GM12878 (cell line): ENCODE data around the gene MAPK13. TPM values are rescaled to one million over a fixed set of nuclear protein-coding genes. Genes with fewer than 3 reads are reported as not detected.

Experiments used
- ATAC-seq: fragments of 200-7000 bp; cut with Tn5 transposase; 3 replicates; pipeline ENCODE4 v1.9.1; 2020; ENCODE audit warnings: mild to moderate bottlenecking, moderate library complexity
- BruUV-seq: library from RNA; stranded (reverse); fragments of 400-500 nt; replicated peaks from 2 replicates; lab custom pipeline; 2021; lab: Mats Ljungman, UMichigan
- CTCF ChIA-PET: fragments of 300-600 bp; sonication (Branson Sonifier 250); formaldehyde crosslinking; extraction: SDS; loops from one replicate; lab custom pipeline; 2021; ENCODE audit warnings: inconsistent platforms; lab: Yijun Ruan, JAX
- POLR2A ChIA-PET: fragments of 350-600 bp; formaldehyde crosslinking; extraction: SDS; loops from one replicate; lab custom pipeline; 2021; ENCODE audit warnings: inconsistent platforms; lab: Charles Lee
- RAD21 ChIA-PET: fragments of 300-600 bp; sonication (Branson Sonifier 250); formaldehyde crosslinking; loops from one replicate; lab custom pipeline; 2023; ENCODE audit warnings: antibody characterized with exemption; ENCODE audit not compliant: unreplicated experiment; lab: Charles Lee
- SMC1A ChIA-PET: fragments of 300-600 bp; sonication (Branson Sonifier 250); formaldehyde crosslinking; loops from one replicate; lab custom pipeline; 2023; ENCODE audit not compliant: unreplicated experiment, uncharacterized antibody; lab: Charles Lee
- DNase-seq: peaks from one replicate; pipeline ENCODE4 v3.0.0-alpha.2; 2011; ENCODE audit warnings: low read depth, low spot score
- FAIRE-seq: peaks from 3 replicates; lab custom pipeline; 2011; peaks lifted over from hg19 to GRCh38; lab: Jason Lieb, UNC
- H2AFZ ChIP-seq: 2 replicates; pipeline ENCODE4 v1.6.0; 2011; ENCODE audit warnings: low read depth, low read length, control low read depth; ENCODE audit not compliant: control insufficient read depth
- H3K27ac ChIP-seq: 2 replicates; pipeline ENCODE4 v1.5.1; 2011; ENCODE audit warnings: control low read depth; ENCODE audit not compliant: control insufficient read depth, insufficient read depth
- H3K27me3 ChIP-seq, 2 experiments: replicated peaks in 1 of 2; 2 replicates each; pipeline versions ENCODE4 v1.6.0 to v1.6.1; 2011; ENCODE audit warnings: low read length in 1 of 2; ENCODE audit not compliant: control insufficient read depth in 2 of 2, insufficient read depth in 2 of 2
- H3K36me3 ChIP-seq, 2 experiments: 2 replicates each; pipeline ENCODE4 v1.5.1; 2011; ENCODE audit warnings: low read length in 1 of 2; ENCODE audit not compliant: control insufficient read depth in 2 of 2, insufficient read depth in 2 of 2
- H3K4me1 ChIP-seq: 2 replicates; pipeline ENCODE4 v1.6.1; 2011; ENCODE audit warnings: mild to moderate bottlenecking, low read length, moderate library complexity, mixed read lengths; ENCODE audit not compliant: control insufficient read depth, insufficient read depth
- H3K4me2 ChIP-seq: 2 replicates; pipeline ENCODE4 v1.6.0; 2011; ENCODE audit warnings: control low read depth; ENCODE audit not compliant: control insufficient read depth, insufficient read depth
- H3K4me3 ChIP-seq: fragments of 200-600 bp; sonication (generic); 2 replicates; pipeline ENCODE4 v1.5.1; 2016
- H3K79me2 ChIP-seq: 2 replicates; pipeline ENCODE4 v1.6.0; 2011; ENCODE audit warnings: low read length; ENCODE audit not compliant: control insufficient read depth, insufficient read depth
- H3K9ac ChIP-seq: 2 replicates; pipeline ENCODE4 v1.8.0; 2011; ENCODE audit warnings: low read length, control low read depth, mixed read lengths; ENCODE audit not compliant: control insufficient read depth, insufficient read depth
- H3K9me3 ChIP-seq: replicated peaks from 3 replicates; pipeline ENCODE4 v1.5.1; 2011; ENCODE audit warnings: mild to moderate bottlenecking, low read length; ENCODE audit not compliant: control insufficient read depth, insufficient read depth
- H4K20me1 ChIP-seq: 2 replicates; pipeline ENCODE4 v1.6.0; 2011; ENCODE audit not compliant: control insufficient read depth, insufficient read depth
- ETV6 ChIP-seq, 2 experiments: fragments of 450-650 bp in 1 of 2; IDR thresholded peaks in 1 of 2; conservative IDR thresholded peaks in 1 of 2; 2 replicates each; pipeline ENCODE4 v1.6.1; 2014; ENCODE audit warnings: antibody characterized with exemption in 1 of 2, borderline replicate concordance in 1 of 2, low read depth in 1 of 2, mild to moderate bottlenecking in 1 of 2, moderate library complexity in 1 of 2
- FOS ChIP-seq: IDR thresholded peaks from 3 replicates; pipeline ENCODE4 v1.6.1; 2011; ENCODE audit warnings: borderline replicate concordance; ENCODE audit not compliant: insufficient read length; ENCODE audit errors: extremely low read depth
- HDGF ChIP-seq: fragments of 450-650 bp; IDR thresholded peaks from 2 replicates; pipeline ENCODE4 v1.6.1; 2016; ENCODE audit warnings: antibody characterized with exemption
- KAT2A ChIP-seq: conservative IDR thresholded peaks from 2 replicates; pipeline ENCODE4 v1.6.1; 2011; ENCODE audit warnings: low read depth, low read length; ENCODE audit not compliant: control insufficient read depth
- NR2C2 ChIP-seq: IDR thresholded peaks from 2 replicates; pipeline ENCODE4 v1.6.1; 2011; ENCODE audit warnings: borderline replicate concordance, low read depth; ENCODE audit not compliant: control insufficient read depth, insufficient read length
- RELA ChIP-seq: fragments of 450-650 bp; IDR thresholded peaks from 2 replicates; pipeline ENCODE4 v1.8.0; 2014; ENCODE audit warnings: borderline replicate concordance; ENCODE audit not compliant: partially characterized antibody
- TCF7 ChIP-seq: IDR thresholded peaks from 2 replicates; pipeline ENCODE4 v1.6.1; 2014; ENCODE audit warnings: antibody characterized with exemption, borderline replicate concordance
- ZBTB40 ChIP-seq: fragments of 450-650 bp; IDR thresholded peaks from 2 replicates; pipeline ENCODE4 v1.6.1; 2016; ENCODE audit warnings: mild to moderate bottlenecking, moderate library complexity, borderline replicate concordance
- WGBS: methylation state at CpG from one replicate; pipeline ENCODE4 v1.1.6; 2016; ENCODE audit warnings: low lambda C conversion rate; ENCODE audit not compliant: insufficient replicate concordance, insufficient coverage; ENCODE audit errors: missing lambda C conversion rate; 5-methylcytosine and 5-hydroxymethylcytosine counted together
- in situ Hi-C: fragments of 300-500 bp; cut with MboI; formaldehyde crosslinking; loops from 9 replicates; pipeline ENCODE4 v1.14.3; 2018; ENCODE audit warnings: mixed read lengths
- intact Hi-C: fragments of 100-400 bp; cut with micrococcal nuclease; formaldehyde crosslinking; loops from one replicate; pipeline ENCODE4 v1.14.2; 2022; ENCODE audit not compliant: unreplicated experiment
- polyA plus RNA-seq, 11 experiments: library from polyadenylated mRNA; depleted of rRNA in 4 of 11; unstranded in 6 of 11; stranded (reverse) in 5 of 11; fragments of >200 nt; fragmentation: Nextera tagmentation in 4 of 11; fragmentation: Illumina TruSeq in 1 of 11; extraction: Ambion mirVana in 4 of 11; extraction: Trizol in 1 of 11; gene quantifications; 1 replicate in 1 of 11; 2 replicates in 10 of 11; pipeline versions ENCODE4 v1.2.1 to v1.2.3, GENCODE V29; 2011 to 2016; ENCODE audit warnings: inconsistent platforms in 2 of 11, missing spikeins in 2 of 11, low read depth in 1 of 11
- total RNA-seq, 4 experiments: library from RNA; depleted of rRNA in 3 of 4; stranded (reverse); fragments of >200 nt in 3 of 4; fragmentation: Illumina TruSeq in 1 of 4; extraction: Trizol in 1 of 4; gene quantifications; 2 replicates each; pipeline versions ENCODE4 v1.2.1 to v1.2.3, GENCODE V29; 2013 to 2021
- TF ChIP-seq, protein P1 (sequence below): fragments of 450-650 bp; IDR thresholded peaks from 2 replicates; pipeline ENCODE4 v1.6.1; 2017; ENCODE audit warnings: antibody characterized with exemption, mild to moderate bottlenecking, moderate library complexity

The MAPK13 gene
- total and polyA plus RNA-seq, 10 of the 15 experiments (the other 5 are each of a cell fraction or from before 2014, with no cell fraction given), result 1.8 to 48.0 (median 37.5) TPM

DNA sequence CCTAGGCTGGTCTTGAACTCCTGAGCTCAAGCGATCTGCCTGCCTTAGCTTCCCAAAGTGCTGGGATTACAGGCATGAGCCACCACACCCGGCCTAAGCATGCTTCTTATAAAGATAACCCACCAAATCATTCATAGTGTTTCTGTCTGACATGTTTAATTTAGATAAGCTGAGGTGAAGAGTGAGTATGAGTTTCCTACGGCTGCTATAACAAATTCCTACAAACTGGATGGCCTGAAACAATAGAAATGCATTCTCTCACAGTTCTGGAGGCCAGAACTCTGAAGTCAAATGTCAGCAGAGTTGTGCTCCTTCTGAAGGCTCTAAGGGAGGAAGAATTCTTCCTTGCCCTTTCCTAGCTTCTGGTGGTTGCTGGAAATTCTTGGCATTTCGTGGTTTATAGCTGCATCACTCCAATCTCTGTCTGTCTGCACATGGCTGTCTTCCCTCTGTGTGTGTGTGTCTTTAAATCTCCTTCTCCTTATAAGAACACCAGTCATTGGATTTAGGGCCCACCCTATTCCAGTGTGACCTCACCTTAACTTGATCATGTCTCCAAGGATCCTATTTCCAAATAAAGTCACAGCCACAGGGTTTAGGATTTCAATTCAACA lies 29.9 kb downstream of the MAPK13 start (continued):
- TF ChIP-seq, protein P1, sequence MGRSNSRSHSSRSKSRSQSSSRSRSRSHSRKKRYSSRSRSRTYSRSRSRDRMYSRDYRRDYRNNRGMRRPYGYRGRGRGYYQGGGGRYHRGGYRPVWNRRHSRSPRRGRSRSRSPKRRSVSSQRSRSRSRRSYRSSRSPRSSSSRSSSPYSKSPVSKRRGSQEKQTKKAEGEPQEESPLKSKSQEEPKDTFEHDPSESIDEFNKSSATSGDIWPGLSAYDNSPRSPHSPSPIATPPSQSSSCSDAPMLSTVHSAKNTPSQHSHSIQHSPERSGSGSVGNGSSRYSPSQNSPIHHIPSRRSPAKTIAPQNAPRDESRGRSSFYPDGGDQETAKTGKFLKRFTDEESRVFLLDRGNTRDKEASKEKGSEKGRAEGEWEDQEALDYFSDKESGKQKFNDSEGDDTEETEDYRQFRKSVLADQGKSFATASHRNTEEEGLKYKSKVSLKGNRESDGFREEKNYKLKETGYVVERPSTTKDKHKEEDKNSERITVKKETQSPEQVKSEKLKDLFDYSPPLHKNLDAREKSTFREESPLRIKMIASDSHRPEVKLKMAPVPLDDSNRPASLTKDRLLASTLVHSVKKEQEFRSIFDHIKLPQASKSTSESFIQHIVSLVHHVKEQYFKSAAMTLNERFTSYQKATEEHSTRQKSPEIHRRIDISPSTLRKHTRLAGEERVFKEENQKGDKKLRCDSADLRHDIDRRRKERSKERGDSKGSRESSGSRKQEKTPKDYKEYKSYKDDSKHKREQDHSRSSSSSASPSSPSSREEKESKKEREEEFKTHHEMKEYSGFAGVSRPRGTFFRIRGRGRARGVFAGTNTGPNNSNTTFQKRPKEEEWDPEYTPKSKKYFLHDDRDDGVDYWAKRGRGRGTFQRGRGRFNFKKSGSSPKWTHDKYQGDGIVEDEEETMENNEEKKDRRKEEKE, result no peak
- TF ChIP-seq HDGF, result no peak
- no peak for TF ChIP-seq FOS
- TF ChIP-seq ETV6 (conservative IDR thresholded peaks at IDR 0.05 in 1 of 2, IDR thresholded peaks at IDR 0.05 in 1 of 2; ENCODE audit: borderline replicate concordance in 1 of 2, low read depth in 1 of 2), result no peak
- TF ChIP-seq RELA, result no peak
- no peak for TF ChIP-seq TCF7

DNA sequence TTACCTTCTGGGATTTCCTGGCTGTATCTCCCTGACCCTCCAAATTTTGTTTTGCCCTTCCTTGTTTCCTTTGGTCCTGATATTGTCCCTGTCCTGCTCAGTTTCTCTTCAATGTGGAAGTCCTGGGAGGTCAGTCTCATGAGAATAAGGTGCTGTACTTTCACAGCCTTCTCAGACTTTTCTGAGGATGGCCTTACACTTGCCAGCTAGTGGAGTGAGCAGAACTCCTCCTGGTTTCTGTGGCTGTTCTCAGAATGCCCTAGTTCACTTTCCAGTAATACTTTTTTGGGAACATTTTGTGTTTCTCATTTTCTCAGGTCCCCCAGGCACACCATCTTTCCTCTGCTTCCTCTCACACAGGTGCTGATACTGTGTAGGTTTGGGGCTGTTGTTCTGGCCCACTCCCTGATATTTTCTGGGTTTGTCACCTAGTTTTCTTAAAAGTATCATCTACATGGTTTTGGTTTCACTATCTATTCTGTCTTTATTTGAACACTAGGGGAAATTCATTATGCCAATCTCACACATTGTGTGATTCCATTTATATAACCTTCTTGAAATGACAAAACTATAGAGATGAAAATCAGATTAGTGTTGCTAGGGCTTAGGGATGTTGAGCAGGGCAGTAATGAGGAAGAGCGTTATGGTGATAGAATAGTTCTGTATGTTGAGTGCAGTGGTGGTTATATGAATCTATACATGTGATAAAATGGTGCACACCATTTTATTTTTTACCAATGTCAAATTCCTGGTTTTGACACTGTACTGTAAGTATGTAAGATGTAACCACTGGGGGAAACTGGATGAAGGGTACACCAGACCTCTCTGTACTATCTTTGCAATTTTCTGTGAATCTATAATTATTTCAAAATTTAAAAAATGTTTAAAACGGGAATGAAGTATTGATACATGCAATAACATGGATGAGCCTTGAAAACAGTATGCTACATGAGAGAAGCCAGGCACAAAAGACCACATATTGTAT lies 39.0 kb downstream of the MAPK13 start:
- H3K9ac ChIP-seq, result no peak overlapping the region
- DNase-seq (peak; percentile 17), FAIRE-seq (no peak), ATAC-seq (peak; percentile 88)
- ChIA-PET CTCF (no interaction called here), RAD21 (interaction anchor here (1.0 to 1.6 kb wide), 2 partner anchors 26 to 186 kb away, joined by 3 to 4 read pairs; no protein-coding TSS in a partner anchor), SMC1A (no interaction called here), POLR2A (no interaction called here)
- 51% methylated on average over 2 of the region's 2 CpGs for WGBS
- H3K4me2 ChIP-seq, result peak overlapping the region; percentile 82
- H3K79me2 ChIP-seq, result no peaks in the 10 kb centered on the region
- H2AFZ ChIP-seq, result peak overlapping the region; percentile 78
- no peaks in the 10 kb centered on the region for H4K20me1 ChIP-seq
- no peaks in the 10 kb centered on the region; the same call in 2 of the 3 replicates for H3K9me3 ChIP-seq
- intact Hi-C loops, result no loop called here
- H3K27me3 ChIP-seq, result no peaks in the 10 kb centered on the region
- BruUV-seq, result no TSS peak
- in situ Hi-C loops, result no loop called here
- no peak overlapping the region for H3K4me3 ChIP-seq
- H3K4me1 ChIP-seq, result peaks cover 14% of the 10 kb centered on the region
- peak overlapping the region; percentile 58 for H3K27ac ChIP-seq
- no peaks in the 10 kb centered on the region for H3K36me3 ChIP-seq
- TF ChIP-seq NR2C2, result no peak
- TF ChIP-seq KAT2A, result no peak
- TF ChIP-seq ZBTB40, result peak; percentile 26; the same call in 1 of the 2 replicates
